K562 (cell line): ENCODE measurements around the gene CRLF3. TPM values are rescaled to one million over a fixed set of nuclear protein-coding genes. Genes with fewer than 3 reads are reported as not detected.

Source experiments
- ATAC-seq: fragments of 200-7000 bp; cut with Tn5 transposase; 3 replicates; pipeline ENCODE4 v1.9.1; 2020; ENCODE audit warnings: moderate library complexity
- BruUV-seq: library from RNA; stranded (reverse); fragments of 400-500 nt; replicated peaks from 2 replicates; lab custom pipeline; 2021; lab: Mats Ljungman, UMichigan
- CTCF ChIA-PET: fragments of 300-600 bp; formaldehyde crosslinking; extraction: SDS; loops from one replicate; lab custom pipeline; 2021; ENCODE audit warnings: low intra/inter-chr PET ratio; lab: Yijun Ruan, JAX
- POLR2A ChIA-PET: fragments of 300-600, 350-650 bp; sonication (Branson Sonifier 250); formaldehyde crosslinking; extraction: SDS; loops from one replicate; lab custom pipeline; 2021; ENCODE audit warnings: antibody characterized with exemption, inconsistent platforms; lab: Yijun Ruan, JAX
- DNase-seq, 4 experiments: peaks; one replicate each; pipeline versions ENCODE4 v3.0.0 to v3.0.0-alpha.2; 2011 to 2018; ENCODE audit warnings: low spot score in 3 of 4, mixed read lengths in 3 of 4; ENCODE audit errors: extremely low read depth in 1 of 4
- FAIRE-seq: peaks from 2 replicates; lab custom pipeline; 2011; peaks lifted over from hg19 to GRCh38; lab: Jason Lieb, UNC
- H2AFZ ChIP-seq: 2 replicates; pipeline ENCODE4 v1.6.0; 2011; ENCODE audit warnings: low read depth, low read length, control low read depth, inconsistent platforms
- H3K27ac ChIP-seq: fragments of 200-600 bp; 3 replicates; pipeline ENCODE4 v1.8.0; 2011; ENCODE audit warnings: low read depth, mild to moderate bottlenecking, control low read depth, inconsistent platforms, low read length, moderate library complexity, mixed read lengths; ENCODE audit errors: extremely low read depth
- H3K27me3 ChIP-seq, 2 experiments: fragments of 300-600 bp in 1 of 2; 2 replicates in 1 of 2; 3 replicates in 1 of 2; pipeline versions ENCODE4 v1.6.0 to v1.8.0; 2011; ENCODE audit warnings: inconsistent platforms in 2 of 2, low read length in 2 of 2, mild to moderate bottlenecking in 1 of 2, mixed read lengths in 1 of 2, moderate library complexity in 1 of 2; ENCODE audit not compliant: control insufficient read depth in 2 of 2, insufficient read depth in 2 of 2
- H3K36me3 ChIP-seq: fragments of 300-600 bp; 3 replicates; pipeline ENCODE4 v1.8.0; 2011; ENCODE audit warnings: mild to moderate bottlenecking, low read length, inconsistent platforms; ENCODE audit not compliant: control insufficient read depth, insufficient read depth
- H3K4me1 ChIP-seq, 2 experiments: fragments of 200-600 bp in 1 of 2; replicated peaks in 1 of 2; 2 replicates in 1 of 2; 3 replicates in 1 of 2; pipeline versions ENCODE4 v1.5.1 to v1.8.0; 2011; ENCODE audit warnings: inconsistent platforms in 2 of 2, low read length in 2 of 2, mild to moderate bottlenecking in 1 of 2, mixed read lengths in 1 of 2, moderate library complexity in 1 of 2; ENCODE audit not compliant: control insufficient read depth in 2 of 2, insufficient read depth in 2 of 2
- H3K4me2 ChIP-seq: 2 replicates; pipeline ENCODE4 v1.6.1; 2011; ENCODE audit warnings: low read length, control low read depth, inconsistent platforms, mixed read lengths; ENCODE audit not compliant: insufficient read depth
- H3K4me3 ChIP-seq: fragments of 200-600 bp; sonication (generic), shearing (Covaris generic); 2 replicates; pipeline ENCODE4 v1.5.1; 2016; ENCODE audit warnings: control low read depth, inconsistent platforms
- H3K79me2 ChIP-seq: fragments of 200-600 bp; 3 replicates; pipeline ENCODE4 v1.8.0; 2011; ENCODE audit warnings: low read length, inconsistent platforms; ENCODE audit not compliant: control insufficient read depth, insufficient read depth
- H3K9ac ChIP-seq, 2 experiments: 2 replicates each; pipeline versions ENCODE4 v1.6.0 to v1.6.1; 2011; ENCODE audit warnings: low read depth in 2 of 2, low read length in 2 of 2, control low read depth in 1 of 2, inconsistent platforms in 1 of 2, mild to moderate bottlenecking in 1 of 2, mixed read lengths in 1 of 2; ENCODE audit not compliant: insufficient read depth in 1 of 2
- H3K9me1 ChIP-seq: one replicate; pipeline ENCODE4 v1.6.0; 2011; ENCODE audit warnings: inconsistent platforms, mild to moderate bottlenecking, low read length, moderate library complexity; ENCODE audit not compliant: control insufficient read depth, insufficient read depth
- H3K9me3 ChIP-seq: replicated peaks from 2 replicates; pipeline ENCODE4 v1.5.1; 2011; ENCODE audit warnings: low read depth, low read length, inconsistent platforms; ENCODE audit not compliant: control insufficient read depth, insufficient read depth
- H4K20me1 ChIP-seq: replicated peaks from 2 replicates; pipeline ENCODE4 v1.6.1; 2011; ENCODE audit warnings: low read length, inconsistent platforms, mixed read lengths; ENCODE audit not compliant: control insufficient read depth, insufficient read depth
- BACH1 ChIP-seq: fragments of 200-800 bp; sonication (Bioruptor generic); IDR thresholded peaks from 2 replicates; pipeline ENCODE4 v1.6.1; 2016; ENCODE audit warnings: missing genetic modification characterization, missing compliant biosample characterization
- SREBF2 ChIP-seq: sonication (generic); formaldehyde crosslinking; IDR thresholded peaks from 2 replicates; pipeline ENCODE4 v1.4.0; 2020; ENCODE audit warnings: mild to moderate bottlenecking, missing genetic modification reagents
- WGBS: fragments of 100-300 bp; shearing (Covaris generic); methylation state at CpG from one replicate; pipeline ENCODE4 v1.1.6; 2016; ENCODE audit warnings: low coverage, mixed read lengths; ENCODE audit not compliant: insufficient coverage; ENCODE audit errors: missing lambda C conversion rate; 5-methylcytosine and 5-hydroxymethylcytosine counted together
- in situ Hi-C: fragments of 300-500 bp; cut with MboI; formaldehyde crosslinking; loops from 4 replicates; pipeline ENCODE4 v1.15.0; 2018; ENCODE audit warnings: inconsistent platforms, mixed read lengths
- intact Hi-C: fragments of 100-400 bp; cut with micrococcal nuclease; formaldehyde crosslinking; loops from 2 replicates; pipeline ENCODE4 v1.14.2; 2022
- polyA plus RNA-seq, 8 experiments: library from polyadenylated mRNA; depleted of rRNA in 4 of 8; stranded (reverse) in 5 of 8; unstranded in 3 of 8; fragments of >200 nt; fragmentation: Nextera tagmentation in 2 of 8; fragmentation: Illumina TruSeq in 1 of 8; extraction: Ambion mirVana in 2 of 8; extraction: Trizol in 1 of 8; gene quantifications; 2 replicates each; pipeline versions ENCODE4 v1.2.1 to v1.2.3, GENCODE V29; 2011 to 2014; ENCODE audit warnings: inconsistent platforms in 1 of 8, missing spikeins in 1 of 8
- total RNA-seq, 7 experiments: library from RNA; depleted of rRNA in 6 of 7; stranded (reverse); fragments of >200 nt in 6 of 7; fragmentation: Illumina TruSeq in 2 of 7; extraction: Trizol in 2 of 7; gene quantifications; 2 replicates each; pipeline versions ENCODE4 v1.2.1 to v1.2.3, GENCODE V29; 2011 to 2021; ENCODE audit warnings: low replicate concordance in 1 of 7
- TF ChIP-seq, protein P1 (sequence below): fragments of 450-650 bp; IDR thresholded peaks from 2 replicates; pipeline ENCODE4 v1.6.1; 2016; ENCODE audit warnings: missing biosample characterization, missing genetic modification characterization
- TF ChIP-seq, protein P2 (sequence below): sonication (generic); formaldehyde crosslinking; IDR thresholded peaks from 2 replicates; pipeline ENCODE4 v1.8.0; 2022; ENCODE audit warnings: missing genetic modification reagents, mild to moderate bottlenecking, moderate library complexity, borderline replicate concordance
- TF ChIP-seq, protein P3 (sequence below), 3 experiments: IDR thresholded peaks in 2 of 3; conservative IDR thresholded peaks in 1 of 3; 2 replicates each; pipeline ENCODE4 v1.5.1; 2011 to 2012; ENCODE audit warnings: low read length in 3 of 3, mild to moderate bottlenecking in 3 of 3, control low read depth in 2 of 3, improper control_type of control experiment in 1 of 3, inconsistent platforms in 1 of 3, low read depth in 1 of 3, mixed read lengths in 1 of 3, moderate library complexity in 1 of 3; ENCODE audit not compliant: insufficient read depth in 2 of 3
- TF ChIP-seq, protein P4 (sequence below): fragments of 150-350 bp; conservative IDR thresholded peaks from 2 replicates; pipeline ENCODE4 v1.6.1; 2014; ENCODE audit warnings: low read length

CRLF3 gene
- total and polyA plus RNA-seq, 9 of the 15 experiments (the other 6 are each of a cell fraction or from before 2014, with no cell fraction given): 13.2 to 55.9 (median 29.8) TPM

DNA sequence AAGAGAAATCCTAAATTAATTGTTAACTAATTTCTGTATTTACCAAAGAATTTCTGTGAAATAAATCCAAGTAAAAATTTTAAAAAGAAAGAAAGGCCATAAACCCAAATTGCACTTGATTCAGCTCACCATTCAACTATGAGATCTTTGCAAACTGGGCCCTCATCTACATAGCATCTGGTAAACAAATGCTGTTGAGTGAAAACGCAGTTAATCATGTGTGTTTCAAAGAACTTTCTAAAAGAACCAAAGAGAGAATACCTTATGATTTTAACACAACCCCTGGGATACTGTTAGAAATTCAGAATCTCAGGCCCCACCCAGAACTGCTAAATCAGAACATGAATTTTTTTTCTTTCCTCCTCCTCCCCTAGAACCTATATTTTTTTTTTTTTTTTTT is 16.6 kb downstream of the CRLF3 start (continued):
- TF ChIP-seq, protein P1, sequence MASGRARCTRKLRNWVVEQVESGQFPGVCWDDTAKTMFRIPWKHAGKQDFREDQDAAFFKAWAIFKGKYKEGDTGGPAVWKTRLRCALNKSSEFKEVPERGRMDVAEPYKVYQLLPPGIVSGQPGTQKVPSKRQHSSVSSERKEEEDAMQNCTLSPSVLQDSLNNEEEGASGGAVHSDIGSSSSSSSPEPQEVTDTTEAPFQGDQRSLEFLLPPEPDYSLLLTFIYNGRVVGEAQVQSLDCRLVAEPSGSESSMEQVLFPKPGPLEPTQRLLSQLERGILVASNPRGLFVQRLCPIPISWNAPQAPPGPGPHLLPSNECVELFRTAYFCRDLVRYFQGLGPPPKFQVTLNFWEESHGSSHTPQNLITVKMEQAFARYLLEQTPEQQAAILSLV (tag): no peak
- TF ChIP-seq, protein P2, sequence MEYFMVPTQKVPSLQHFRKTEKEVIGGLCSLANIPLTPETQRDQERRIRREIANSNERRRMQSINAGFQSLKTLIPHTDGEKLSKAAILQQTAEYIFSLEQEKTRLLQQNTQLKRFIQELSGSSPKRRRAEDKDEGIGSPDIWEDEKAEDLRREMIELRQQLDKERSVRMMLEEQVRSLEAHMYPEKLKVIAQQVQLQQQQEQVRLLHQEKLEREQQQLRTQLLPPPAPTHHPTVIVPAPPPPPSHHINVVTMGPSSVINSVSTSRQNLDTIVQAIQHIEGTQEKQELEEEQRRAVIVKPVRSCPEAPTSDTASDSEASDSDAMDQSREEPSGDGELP (CRISPR knock-in tag): no peak
- no peak for TF ChIP-seq SREBF2
- no peak for TF ChIP-seq BACH1 (tag)

DNA sequence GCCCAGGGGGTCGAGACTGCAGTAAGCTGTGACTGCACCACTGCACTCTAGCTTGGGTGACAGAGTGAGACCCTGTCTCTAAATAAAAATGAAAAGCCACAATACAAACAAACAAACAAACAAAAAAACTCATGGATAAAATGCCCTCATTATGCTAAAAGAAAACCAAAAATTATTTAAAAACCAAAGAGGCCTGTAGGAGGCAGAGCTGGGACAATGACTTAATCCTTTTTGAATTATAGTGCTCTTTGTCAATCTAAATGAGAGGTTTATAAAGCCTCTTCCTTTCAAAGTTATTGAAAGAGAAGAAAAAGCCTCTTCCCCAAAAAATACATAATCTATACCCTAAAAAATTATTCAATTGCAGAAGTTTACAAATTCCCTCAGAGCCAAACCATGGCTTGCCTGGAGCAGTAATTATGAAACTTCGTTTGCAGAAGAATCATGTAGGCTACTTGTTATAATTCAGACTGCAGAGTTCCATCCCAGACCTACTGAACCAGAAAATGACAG is 18.5 kb downstream of the CRLF3 start:
- no peaks in the 10 kb centered on the region for H3K27me3 ChIP-seq
- intact Hi-C loops: no loop called here
- no peak overlapping the region for H3K9ac ChIP-seq
- in situ Hi-C loops: no loop called here
- H3K9me1 ChIP-seq: no peaks in the 10 kb centered on the region
- ATAC-seq (no peak), DNase-seq (no peak), FAIRE-seq (no peak)
- no peak overlapping the region for H2AFZ ChIP-seq
- TF ChIP-seq, protein P3, sequence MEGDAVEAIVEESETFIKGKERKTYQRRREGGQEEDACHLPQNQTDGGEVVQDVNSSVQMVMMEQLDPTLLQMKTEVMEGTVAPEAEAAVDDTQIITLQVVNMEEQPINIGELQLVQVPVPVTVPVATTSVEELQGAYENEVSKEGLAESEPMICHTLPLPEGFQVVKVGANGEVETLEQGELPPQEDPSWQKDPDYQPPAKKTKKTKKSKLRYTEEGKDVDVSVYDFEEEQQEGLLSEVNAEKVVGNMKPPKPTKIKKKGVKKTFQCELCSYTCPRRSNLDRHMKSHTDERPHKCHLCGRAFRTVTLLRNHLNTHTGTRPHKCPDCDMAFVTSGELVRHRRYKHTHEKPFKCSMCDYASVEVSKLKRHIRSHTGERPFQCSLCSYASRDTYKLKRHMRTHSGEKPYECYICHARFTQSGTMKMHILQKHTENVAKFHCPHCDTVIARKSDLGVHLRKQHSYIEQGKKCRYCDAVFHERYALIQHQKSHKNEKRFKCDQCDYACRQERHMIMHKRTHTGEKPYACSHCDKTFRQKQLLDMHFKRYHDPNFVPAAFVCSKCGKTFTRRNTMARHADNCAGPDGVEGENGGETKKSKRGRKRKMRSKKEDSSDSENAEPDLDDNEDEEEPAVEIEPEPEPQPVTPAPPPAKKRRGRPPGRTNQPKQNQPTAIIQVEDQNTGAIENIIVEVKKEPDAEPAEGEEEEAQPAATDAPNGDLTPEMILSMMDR (IDR thresholded peaks at IDR 0.05 in 2 of 3, conservative IDR thresholded peaks at IDR 0.05 in 1 of 3; ENCODE audit: insufficient read depth in 2 of 3, low read depth in 1 of 3, low read length in 3 of 3): peak in 1 of 3 experiments; percentile 26; a peak in 2 of 6 replicates
- TF ChIP-seq, protein P4, sequence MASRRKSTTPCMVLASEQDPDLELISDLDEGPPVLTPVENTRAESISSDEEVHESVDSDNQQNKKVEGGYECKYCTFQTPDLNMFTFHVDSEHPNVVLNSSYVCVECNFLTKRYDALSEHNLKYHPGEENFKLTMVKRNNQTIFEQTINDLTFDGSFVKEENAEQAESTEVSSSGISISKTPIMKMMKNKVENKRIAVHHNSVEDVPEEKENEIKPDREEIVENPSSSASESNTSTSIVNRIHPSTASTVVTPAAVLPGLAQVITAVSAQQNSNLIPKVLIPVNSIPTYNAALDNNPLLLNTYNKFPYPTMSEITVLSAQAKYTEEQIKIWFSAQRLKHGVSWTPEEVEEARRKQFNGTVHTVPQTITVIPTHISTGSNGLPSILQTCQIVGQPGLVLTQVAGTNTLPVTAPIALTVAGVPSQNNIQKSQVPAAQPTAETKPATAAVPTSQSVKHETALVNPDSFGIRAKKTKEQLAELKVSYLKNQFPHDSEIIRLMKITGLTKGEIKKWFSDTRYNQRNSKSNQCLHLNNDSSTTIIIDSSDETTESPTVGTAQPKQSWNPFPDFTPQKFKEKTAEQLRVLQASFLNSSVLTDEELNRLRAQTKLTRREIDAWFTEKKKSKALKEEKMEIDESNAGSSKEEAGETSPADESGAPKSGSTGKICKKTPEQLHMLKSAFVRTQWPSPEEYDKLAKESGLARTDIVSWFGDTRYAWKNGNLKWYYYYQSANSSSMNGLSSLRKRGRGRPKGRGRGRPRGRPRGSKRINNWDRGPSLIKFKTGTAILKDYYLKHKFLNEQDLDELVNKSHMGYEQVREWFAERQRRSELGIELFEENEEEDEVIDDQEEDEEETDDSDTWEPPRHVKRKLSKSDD: no peak
- no peak overlapping the region for H3K4me2 ChIP-seq
- no peaks in the 10 kb centered on the region; the same call in 1 of the 2 replicates for H4K20me1 ChIP-seq
- no peak overlapping the region for H3K27ac ChIP-seq
- no peaks in the 10 kb centered on the region for H3K9me3 ChIP-seq
- WGBS: 88% methylated on average over 2 of the region's 2 CpGs
- ChIA-PET CTCF (no interaction called here), POLR2A (interaction anchor here (1.2 kb wide), 1 partner anchor 15 kb away, joined by 3 read pairs; no protein-coding TSS in a partner anchor)
- H3K4me1 ChIP-seq: no peaks in the 10 kb centered on the region
- H3K36me3 ChIP-seq: peaks cover 63% of the 10 kb centered on the region
- H3K4me3 ChIP-seq: no peak overlapping the region
- peaks cover 49% of the 10 kb centered on the region for H3K79me2 ChIP-seq
- no TSS peak for BruUV-seq
